Epithelial cell of esophagus (primary cell): Measurements from ENCODE around the gene LRP8.

Experiments
- DNase-seq: peaks from one replicate; pipeline ENCODE4 v3.0.0; 2010; ENCODE audit warnings: low read depth
- H3K4me3 ChIP-seq: 2 replicates; pipeline ENCODE4 v1.5.1; 2011; ENCODE audit warnings: mild to moderate bottlenecking, low read length, control low read depth
- CTCF ChIP-seq: IDR thresholded peaks from 2 replicates; pipeline ENCODE4 v1.5.1; 2011; ENCODE audit warnings: low read depth, mild to moderate bottlenecking, low read length, control low read depth, inconsistent platforms; ENCODE audit not compliant: insufficient read depth; ENCODE audit errors: missing control alignments

Gene LRP8

GRCh38 chr1:53255031-53255430 lies 72.8 kb downstream of the LRP8 start:
- no peak for TF ChIP-seq CTCF
- no peak overlapping the region for H3K4me3 ChIP-seq
- DNase-seq, result no peak

GRCh38 chr1:53254011-53254640 lies 73.7 kb downstream of the LRP8 start:
- DNase-seq, result no peak

GRCh38 chr1:53250325-53250724 lies 77.5 kb downstream of the LRP8 start:
- no peak for TF ChIP-seq CTCF
- no peak overlapping the region for H3K4me3 ChIP-seq
- no peak for DNase-seq

More at GRCh38 chr1:53254011-53254640, 73.7 kb downstream of the LRP8 start:
- H3K4me3 ChIP-seq, result no peak overlapping the region
- TF ChIP-seq CTCF, result no peak

- no peak for TF ChIP-seq CTCF
- H3K4me3 ChIP-seq, result no peak overlapping the region
- DNase-seq, result no peak
Measured at GRCh38 chr1:53249706-53250105, 78.2 kb downstream of the LRP8 start.

GRCh38 chr1:53246261-53247134 lies 81.4 kb downstream of the LRP8 start:
- no peak for TF ChIP-seq CTCF
- DNase-seq, result no peak
- H3K4me3 ChIP-seq, result no peak overlapping the region

GRCh38 chr1:53244141-53244540 lies 83.7 kb downstream of the LRP8 start:
- TF ChIP-seq CTCF, result no peak
- H3K4me3 ChIP-seq, result no peak overlapping the region

More at GRCh38 chr1:53244141-53244540, 83.7 kb downstream of the LRP8 start:
- no peak for DNase-seq
